Right ventricle myocardium inferior (tissue), 1 donor: Measurements from ENCODE around the gene LPAR6. TPM values are rescaled to one million over a fixed set of nuclear protein-coding genes. Genes with fewer than 3 reads are reported as not detected.

Experiments
- ATAC-seq: fragments of 200-7000 bp; cut with Tn5 transposase; one replicate; pipeline ENCODE4 v1.9.1; 2020; ENCODE audit warnings: mild to moderate bottlenecking, moderate library complexity
- DNase-seq: peaks from one replicate; pipeline ENCODE4 v3.0.0; 2021; ENCODE audit errors: missing footprints
- intact Hi-C: fragments of 100-400 bp; cut with DNase I; formaldehyde crosslinking; loops from one replicate; pipeline ENCODE4 v1.11.0; 2022
- total RNA-seq: library from RNA; stranded (reverse); fragmentation: NEBNext Ultra II Directional; extraction: Animal tissue kit (Norgen Biotek cat#: 25700); gene quantifications from one replicate; pipeline ENCODE4 v1.2.1, GENCODE V29; 2021
- donor health status: DM: no; HTN: yes; CAD: no; lungs with severe emphysema.

LPAR6 gene
- total RNA-seq, 1 donor from 2014 or later = 14.8 TPM

- DNase-seq (no peak), ATAC-seq (no peak)
- intact Hi-C loops = no loop called here
Measured at GRCh38 chr13:48393030-48393697, 19.7 kb downstream of the LPAR6 start.

DNA sequence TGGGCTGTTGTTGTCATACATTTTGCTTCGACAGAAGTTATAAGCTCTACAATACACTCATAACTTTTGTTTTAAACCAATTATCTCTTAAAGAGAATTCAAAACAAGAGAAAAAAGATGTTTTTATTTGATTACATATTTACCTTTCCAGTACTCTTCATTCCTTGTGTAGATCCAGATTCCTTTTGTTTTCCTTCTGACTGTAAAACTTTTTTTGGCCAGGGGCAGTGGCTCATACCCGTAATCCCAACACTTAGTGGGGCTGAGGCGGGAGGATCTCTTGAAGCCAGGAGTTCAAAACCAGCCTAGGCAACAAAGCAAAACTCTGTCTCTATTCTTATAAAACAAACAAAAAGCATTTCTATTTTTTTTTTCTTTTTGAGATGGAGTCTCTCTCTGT is 21.7 kb downstream of the LPAR6 start:
- no peak for ATAC-seq

DNA sequence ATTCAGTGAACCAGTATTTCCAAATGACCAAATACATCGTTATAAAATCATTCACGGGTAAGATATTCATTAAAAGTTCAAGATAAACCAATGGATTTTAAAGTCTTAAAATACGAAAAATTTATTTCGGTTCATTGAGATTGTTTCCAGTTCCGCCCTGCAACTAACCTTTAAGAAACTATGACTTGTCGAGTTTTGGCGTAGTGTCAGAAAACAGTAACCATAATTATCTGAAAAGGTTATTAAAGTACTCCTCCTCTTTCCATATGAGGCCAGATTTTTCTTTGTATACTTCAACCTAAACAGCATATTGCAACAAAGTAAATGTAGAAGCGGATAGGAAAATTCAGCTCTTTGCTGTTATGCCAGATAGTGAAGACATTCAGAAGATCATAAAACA is 26.1 kb downstream of the LPAR6 start:
- no peak for DNase-seq
- intact Hi-C loops = no loop called here
- no peak for ATAC-seq

More for the DNA sequence above, 21.7 kb downstream of the LPAR6 start:
- no peak for DNase-seq
- intact Hi-C loops = no loop called here

- intact Hi-C loops = no loop called here
- ATAC-seq = no peak
Measured at GRCh38 chr13:48383384-48383783, 29.5 kb downstream of the LPAR6 start.

DNA sequence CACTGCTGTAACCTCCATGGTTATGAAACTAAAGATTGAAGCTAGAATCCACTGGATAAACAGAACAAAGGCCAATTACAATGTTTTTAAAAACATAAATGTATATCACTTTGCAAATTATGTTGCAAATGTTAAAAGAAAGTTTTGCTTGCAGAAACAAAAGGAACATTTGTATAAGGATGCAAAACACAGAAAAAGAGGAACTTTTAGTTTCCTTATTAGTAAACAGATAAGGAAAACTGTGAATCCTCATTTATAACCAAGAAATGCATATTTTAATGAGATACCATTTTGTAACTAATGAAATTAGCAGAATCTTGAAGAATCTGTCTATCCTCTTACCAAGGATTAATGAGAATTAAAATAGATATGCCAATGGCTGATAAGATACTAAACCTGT is 32.3 kb downstream of the LPAR6 start:
- intact Hi-C loops = no loop called here
- DNase-seq = no peak
- ATAC-seq = no peak

More at GRCh38 chr13:48383384-48383783, 29.5 kb downstream of the LPAR6 start:
- DNase-seq = no peak

DNA sequence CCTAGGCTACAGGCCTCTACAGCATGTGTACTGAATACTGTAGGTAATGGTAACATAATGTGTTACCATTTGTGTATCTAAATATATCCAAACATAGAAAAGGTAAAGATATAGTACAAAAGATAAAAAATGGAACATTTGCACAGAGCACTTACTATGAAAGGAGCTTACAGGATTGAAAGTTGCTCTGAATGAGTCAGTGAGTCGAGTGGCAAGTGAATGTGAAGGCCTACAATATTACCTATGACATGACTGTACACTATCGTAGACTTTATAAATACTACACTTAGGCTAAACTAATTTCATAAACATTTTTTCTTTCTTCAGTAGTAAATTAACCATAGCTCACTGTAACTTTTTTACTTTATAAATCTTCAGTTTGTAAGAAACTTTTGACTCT is 35.1 kb downstream of the LPAR6 start:
- intact Hi-C loops = no loop called here
- no peak for DNase-seq
- ATAC-seq = no peak

- intact Hi-C loops = no loop called here
- ATAC-seq (no peak), DNase-seq (no peak)
Measured at GRCh38 chr13:48370815-48371214, 42.1 kb downstream of the LPAR6 start.

DNA sequence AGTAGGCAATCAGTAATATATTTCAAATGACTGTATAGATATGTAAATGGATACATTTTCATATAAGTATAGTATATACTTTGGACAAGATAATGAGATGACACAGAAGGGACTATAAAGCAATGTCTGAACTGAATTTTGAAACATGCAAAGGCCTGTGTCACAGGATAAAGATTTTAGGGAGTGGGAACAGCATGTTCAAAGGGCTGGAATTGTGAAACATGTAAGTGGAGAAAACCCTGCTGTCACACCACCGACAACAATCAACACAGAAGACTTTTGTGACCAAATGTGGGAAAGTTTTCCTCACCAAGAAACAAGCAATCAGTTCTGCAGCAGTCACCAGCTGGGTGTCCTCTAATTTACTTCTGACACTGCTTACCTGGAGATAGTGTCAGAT is 42.9 kb downstream of the LPAR6 start:
- ATAC-seq = no peak
- intact Hi-C loops = no loop called here
- DNase-seq = no peak

Other genes starting within 250 kb of the LPAR6 start
- gene ITM2B, start 179.9 kb downstream of the LPAR6 start, total RNA-seq = 537 TPM
- gene RB1, start 109.4 kb downstream of the LPAR6 start, total RNA-seq = 27.7 TPM
- 16.4 TPM for gene RCBTB2, start 120.0 kb upstream of the LPAR6 start, total RNA-seq
- gene CYSLTR2, start 240.8 kb upstream of the LPAR6 start, total RNA-seq = 9.8 TPM